Kidney epithelial cell (primary cell): ENCODE measurements around the gene SCD. TPM values are rescaled to one million over a fixed set of nuclear protein-coding genes. Genes with fewer than 3 reads are reported as not detected.

Experiments used
- DNase-seq: peaks from one replicate; pipeline ENCODE4 v3.0.0-alpha.2; 2010; ENCODE audit warnings: low read depth
- H3K27me3 ChIP-seq: 2 replicates; pipeline ENCODE4 v1.6.0; 2011; ENCODE audit warnings: low read length; ENCODE audit not compliant: control insufficient read depth, insufficient read depth
- H3K36me3 ChIP-seq: 2 replicates; pipeline ENCODE4 v1.5.1; 2011; ENCODE audit warnings: low read length; ENCODE audit not compliant: control insufficient read depth, insufficient read depth
- H3K4me3 ChIP-seq: 2 replicates; pipeline ENCODE4 v1.5.1; 2011; ENCODE audit warnings: low read depth, mild to moderate bottlenecking, control low read depth, low read length
- total RNA-seq: library from RNA; depleted of rRNA; stranded (reverse); fragments of >200 nt; gene quantifications from 2 replicates; pipeline ENCODE4 v1.2.3, GENCODE V29; 2015
- TF ChIP-seq, protein P1 (sequence below): IDR thresholded peaks from 2 replicates; pipeline ENCODE4 v1.5.1; 2011; ENCODE audit warnings: mild to moderate bottlenecking, moderate library complexity, low read length, control low read depth, inconsistent platforms; ENCODE audit not compliant: insufficient read depth, poor library complexity, severe bottlenecking

SCD gene
- total RNA-seq, 1 donor from 2014 or later: 288 TPM

DNA sequence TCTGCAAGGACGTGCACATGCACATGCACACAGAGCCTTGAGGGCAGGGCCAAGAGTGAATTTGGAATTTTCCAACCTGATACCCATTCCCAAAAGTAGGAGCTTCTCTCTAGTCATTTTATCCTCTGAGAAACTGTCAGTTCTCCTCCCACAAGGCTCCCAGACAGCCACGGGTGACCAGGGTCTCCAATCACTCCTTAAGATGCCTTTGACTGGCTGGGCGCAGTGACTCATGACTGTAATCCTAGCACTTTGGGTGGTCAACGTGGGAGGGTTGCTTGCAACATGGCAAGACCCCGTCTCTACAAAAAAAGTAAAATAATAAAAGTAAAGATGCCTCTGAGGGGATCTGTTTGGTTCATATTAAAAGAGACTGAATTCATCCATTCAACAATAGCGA, 13.2 kb downstream of the SCD start:
- H3K4me3 ChIP-seq: no peak overlapping the region
- TF ChIP-seq, protein P1, sequence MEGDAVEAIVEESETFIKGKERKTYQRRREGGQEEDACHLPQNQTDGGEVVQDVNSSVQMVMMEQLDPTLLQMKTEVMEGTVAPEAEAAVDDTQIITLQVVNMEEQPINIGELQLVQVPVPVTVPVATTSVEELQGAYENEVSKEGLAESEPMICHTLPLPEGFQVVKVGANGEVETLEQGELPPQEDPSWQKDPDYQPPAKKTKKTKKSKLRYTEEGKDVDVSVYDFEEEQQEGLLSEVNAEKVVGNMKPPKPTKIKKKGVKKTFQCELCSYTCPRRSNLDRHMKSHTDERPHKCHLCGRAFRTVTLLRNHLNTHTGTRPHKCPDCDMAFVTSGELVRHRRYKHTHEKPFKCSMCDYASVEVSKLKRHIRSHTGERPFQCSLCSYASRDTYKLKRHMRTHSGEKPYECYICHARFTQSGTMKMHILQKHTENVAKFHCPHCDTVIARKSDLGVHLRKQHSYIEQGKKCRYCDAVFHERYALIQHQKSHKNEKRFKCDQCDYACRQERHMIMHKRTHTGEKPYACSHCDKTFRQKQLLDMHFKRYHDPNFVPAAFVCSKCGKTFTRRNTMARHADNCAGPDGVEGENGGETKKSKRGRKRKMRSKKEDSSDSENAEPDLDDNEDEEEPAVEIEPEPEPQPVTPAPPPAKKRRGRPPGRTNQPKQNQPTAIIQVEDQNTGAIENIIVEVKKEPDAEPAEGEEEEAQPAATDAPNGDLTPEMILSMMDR: no peak
- peaks cover 1% of the 10 kb centered on the region for H3K36me3 ChIP-seq
- no peaks in the 10 kb centered on the region for H3K27me3 ChIP-seq
- no peak for DNase-seq

DNA sequence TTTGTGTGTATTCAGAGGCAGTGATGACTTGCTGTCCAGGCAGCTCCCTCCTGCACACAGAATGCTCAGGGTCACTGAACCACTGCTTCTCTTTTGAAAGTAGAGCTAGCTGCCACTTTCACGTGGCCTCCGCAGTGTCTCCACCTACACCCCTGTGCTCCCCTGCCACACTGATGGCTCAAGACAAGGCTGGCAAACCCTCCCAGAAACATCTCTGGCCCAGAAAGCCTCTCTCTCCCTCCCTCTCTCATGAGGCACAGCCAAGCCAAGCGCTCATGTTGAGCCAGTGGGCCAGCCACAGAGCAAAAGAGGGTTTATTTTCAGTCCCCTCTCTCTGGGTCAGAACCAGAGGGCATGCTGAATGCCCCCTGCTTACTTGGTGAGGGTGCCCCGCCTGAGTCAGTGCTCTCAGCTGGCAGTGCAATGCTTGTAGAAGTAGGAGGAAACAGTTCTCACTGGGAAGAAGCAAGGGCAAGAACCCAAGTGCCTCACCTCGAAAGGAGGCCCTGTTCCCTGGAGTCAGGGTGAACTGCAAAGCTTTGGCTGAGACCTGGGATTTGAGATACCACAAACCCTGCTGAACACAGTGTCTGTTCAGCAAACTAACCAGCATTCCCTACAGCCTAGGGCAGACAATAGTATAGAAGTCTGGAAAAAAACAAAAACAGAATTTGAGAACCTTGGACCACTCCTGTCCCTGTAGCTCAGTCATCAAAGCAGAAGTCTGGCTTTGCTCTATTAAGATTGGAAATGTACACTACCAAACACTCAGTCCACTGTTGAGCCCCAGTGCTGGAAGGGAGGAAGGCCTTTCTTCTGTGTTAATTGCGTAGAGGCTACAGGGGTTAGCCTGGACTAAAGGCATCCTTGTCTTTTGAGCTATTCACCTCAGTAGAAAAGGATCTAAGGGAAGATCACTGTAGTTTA, 15.8 kb downstream of the SCD start:
- Histone ChIP-seq H3K27me3 (no peaks in the 10 kb centered on the region), H3K4me3 (no peak overlapping the region), H3K36me3 (peaks cover 1% of the 10 kb centered on the region)
- no peak for DNase-seq
- TF ChIP-seq, protein P1: no peak

DNA sequence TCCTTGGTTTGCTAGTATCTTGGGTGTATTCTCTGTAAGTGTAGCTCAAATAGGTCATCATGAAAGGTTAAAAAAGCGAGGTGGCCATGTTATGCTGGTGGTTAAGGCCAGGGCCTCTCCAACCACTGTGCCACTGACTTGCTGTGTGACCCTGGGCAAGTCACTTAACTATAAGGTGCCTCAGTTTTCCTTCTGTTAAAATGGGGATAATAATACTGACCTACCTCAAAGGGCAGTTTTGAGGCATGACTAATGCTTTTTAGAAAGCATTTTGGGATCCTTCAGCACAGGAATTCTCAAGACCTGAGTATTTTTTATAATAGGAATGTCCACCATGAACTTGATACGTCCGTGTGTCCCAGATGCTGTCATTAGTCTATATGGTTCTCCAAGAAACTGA, 17.1 kb downstream of the SCD start:
- TF ChIP-seq, protein P1: no peak
- no peaks in the 10 kb centered on the region for H3K27me3 ChIP-seq
- no peak overlapping the region for H3K4me3 ChIP-seq
- peaks cover 1% of the 10 kb centered on the region for H3K36me3 ChIP-seq
- no peak for DNase-seq

DNA sequence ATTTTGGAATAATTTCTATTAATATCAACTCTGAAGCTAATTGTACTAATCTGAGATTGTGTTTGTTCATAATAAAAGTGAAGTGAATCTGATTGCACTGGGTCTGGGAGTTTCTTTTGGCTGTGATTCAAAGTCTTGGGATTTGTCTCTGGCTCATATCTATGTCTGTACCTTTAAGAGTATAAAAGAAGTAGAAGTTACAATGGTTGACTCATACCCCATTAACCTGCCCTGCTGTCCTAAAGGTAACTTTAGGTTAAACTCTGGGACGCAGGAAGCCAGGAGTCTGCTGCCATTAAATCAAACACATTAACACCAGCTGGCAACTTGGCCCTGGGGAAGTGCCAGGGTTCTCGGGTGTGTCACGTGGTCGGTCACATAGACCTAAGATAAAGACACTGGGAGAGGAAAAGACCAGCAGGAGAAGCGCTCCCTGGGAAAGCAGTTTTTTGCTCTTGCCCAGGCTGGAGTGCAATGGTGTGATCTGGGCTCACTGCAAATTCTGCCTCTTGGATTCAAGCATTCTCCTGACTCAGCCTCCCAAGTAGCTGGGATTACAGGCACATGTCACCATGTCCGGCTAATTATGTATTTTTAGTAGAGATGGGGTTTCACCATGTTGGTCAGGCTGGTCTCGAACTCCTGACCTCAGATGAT, 17.8 kb downstream of the SCD start:
- DNase-seq: peak; percentile 89
- TF ChIP-seq, protein P1: no peak
- Histone ChIP-seq H3K4me3 (no peak overlapping the region), H3K36me3 (peaks cover 1% of the 10 kb centered on the region), H3K27me3 (no peaks in the 10 kb centered on the region)

DNA sequence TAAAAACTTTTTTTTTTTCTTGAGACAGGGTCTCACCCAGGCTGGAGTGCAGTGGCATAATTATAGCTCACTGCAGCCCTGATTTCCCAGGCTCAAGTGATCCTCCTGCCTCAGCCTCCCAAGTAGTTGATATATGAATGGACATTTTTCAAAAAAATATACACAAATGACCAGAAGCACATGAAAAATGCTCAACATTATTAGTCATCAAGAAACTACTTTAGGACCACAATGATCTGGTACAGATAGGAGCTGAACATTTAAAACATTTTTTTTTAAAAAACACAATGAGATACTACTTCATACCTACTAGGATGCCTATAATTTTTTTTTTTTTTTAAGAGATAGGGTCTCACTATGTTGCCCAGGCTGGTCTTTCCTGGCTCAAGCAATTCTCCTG, 21.7 kb downstream of the SCD start:
- Histone ChIP-seq H3K4me3 (no peak overlapping the region), H3K27me3 (no peaks in the 10 kb centered on the region), H3K36me3 (no peaks in the 10 kb centered on the region)
- TF ChIP-seq, protein P1: no peak
- no peak for DNase-seq
